K562 (cell line): ENCODE data around the gene FAM50A. TPM values are rescaled to one million over a fixed set of nuclear protein-coding genes. Genes with fewer than 3 reads are reported as not detected.
A peak's percentile ranks its signal among the peaks of the same experiment; 100 is the strongest.

ENCODE experiments used
- ATF1 ChIP-seq, 2 experiments: fragments of 450-650 bp in 1 of 2; IDR thresholded peaks; 2 replicates each; pipeline ENCODE4 v1.6.1; 2016; ENCODE audit warnings: missing compliant biosample characterization in 1 of 2, missing genetic modification characterization in 1 of 2
- CHD2 ChIP-seq: IDR thresholded peaks from 2 replicates; pipeline ENCODE4 v1.6.1; 2011; ENCODE audit warnings: low read depth, low read length
- DNMT1 ChIP-seq: fragments of 450-650 bp; IDR thresholded peaks from 2 replicates; pipeline ENCODE4 v1.6.1; 2016; ENCODE audit warnings: antibody characterized with exemption, mild to moderate bottlenecking
- FOXP1 ChIP-seq: sonication (generic); formaldehyde crosslinking; IDR thresholded peaks from 2 replicates; pipeline ENCODE4 v1.8.0; 2022; ENCODE audit warnings: mild to moderate bottlenecking, missing genetic modification reagents
- MAFF ChIP-seq: IDR thresholded peaks from 2 replicates; pipeline ENCODE4 v1.6.1; 2012; ENCODE audit warnings: low read length, improper control_type of control experiment
- MCM3 ChIP-seq: fragments of 450-650 bp; IDR thresholded peaks from 2 replicates; pipeline ENCODE4 v1.6.1; 2016
- NCOR1 ChIP-seq: fragments of 450-650 bp; IDR thresholded peaks from 2 replicates; pipeline ENCODE4 v1.6.1; 2016; ENCODE audit warnings: mild to moderate bottlenecking, moderate library complexity
- PHTF2 ChIP-seq: fragments of 250-450 bp; sonication (Bioruptor Pico); IDR thresholded peaks from 2 replicates; pipeline ENCODE4 v1.5.0; 2021; ENCODE audit warnings: mild to moderate bottlenecking
- PML ChIP-seq: IDR thresholded peaks from 2 replicates; pipeline ENCODE4 v1.6.1; 2012; ENCODE audit warnings: low read length, inconsistent platforms
- POLR2B ChIP-seq: fragments of 450-650 bp; IDR thresholded peaks from 2 replicates; pipeline ENCODE4 v1.6.1; 2018; ENCODE audit warnings: low read depth; ENCODE audit not compliant: partially characterized antibody
- PRPF4 ChIP-seq: fragments of 200-400 bp; formaldehyde crosslinking; IDR thresholded peaks from one replicate; pipeline ENCODE4 v1.6.1; 2017; ENCODE audit warnings: low read length, low read depth, mild to moderate bottlenecking; ENCODE audit not compliant: insufficient read depth, poor library complexity, severe bottlenecking
- SAFB ChIP-seq: fragments of 200-400 bp; formaldehyde crosslinking; IDR thresholded peaks from 2 replicates; pipeline ENCODE4 v1.6.1; 2017; ENCODE audit warnings: low read depth, low read length, borderline replicate concordance
- STAT5B ChIP-seq: fragments of 250-450 bp; sonication (Bioruptor Pico); IDR thresholded peaks from 2 replicates; pipeline ENCODE4 v1.8.0; 2021; ENCODE audit warnings: mild to moderate bottlenecking, inconsistent platforms
- TEAD4 ChIP-seq, 2 experiments: sonication (generic) in 1 of 2; formaldehyde crosslinking in 1 of 2; IDR thresholded peaks; 2 replicates each; pipeline versions ENCODE4 v1.6.1 to v1.8.0; 2012 to 2022; ENCODE audit warnings: borderline replicate concordance in 1 of 2, inconsistent platforms in 1 of 2, low read length in 1 of 2, mild to moderate bottlenecking in 1 of 2, missing genetic modification reagents in 1 of 2
- YBX1 ChIP-seq: fragments of 450-650 bp; IDR thresholded peaks from 2 replicates; pipeline ENCODE4 v1.7.1; 2016; ENCODE audit warnings: mild to moderate bottlenecking
- ZNF124 ChIP-seq: sonication (generic); formaldehyde crosslinking; IDR thresholded peaks from 2 replicates; pipeline ENCODE4 v1.8.1; 2022; ENCODE audit warnings: missing genetic modification reagents
- ZNF174 ChIP-seq: fragments of 250-450 bp; sonication (Bioruptor Pico); IDR thresholded peaks from 2 replicates; pipeline ENCODE4 v1.4.0; 2020; ENCODE audit warnings: mild to moderate bottlenecking
- ZNF408 ChIP-seq: fragments of 250-450 bp; sonication (Bioruptor Pico); IDR thresholded peaks from 2 replicates; pipeline ENCODE4 v1.4.0; 2020; ENCODE audit warnings: low read depth, mild to moderate bottlenecking, moderate library complexity
- ZNF436 ChIP-seq: fragments of 250-450, 450-650 bp; sonication (Bioruptor Pico); formaldehyde crosslinking; IDR thresholded peaks from 2 replicates; pipeline ENCODE4 v1.7.0; 2020; ENCODE audit warnings: mild to moderate bottlenecking
- polyA plus RNA-seq, 8 experiments: library from polyadenylated mRNA; depleted of rRNA in 4 of 8; stranded (reverse) in 5 of 8; unstranded in 3 of 8; fragments of >200 nt; fragmentation: Nextera tagmentation in 2 of 8; fragmentation: Illumina TruSeq in 1 of 8; extraction: Ambion mirVana in 2 of 8; extraction: Trizol in 1 of 8; gene quantifications; 2 replicates each; pipeline versions ENCODE4 v1.2.1 to v1.2.3, GENCODE V29; 2011 to 2014; ENCODE audit warnings: inconsistent platforms in 1 of 8, missing spikeins in 1 of 8
- total RNA-seq, 7 experiments: library from RNA; depleted of rRNA in 6 of 7; stranded (reverse); fragments of >200 nt in 6 of 7; fragmentation: Illumina TruSeq in 2 of 7; extraction: Trizol in 2 of 7; gene quantifications; 2 replicates each; pipeline versions ENCODE4 v1.2.1 to v1.2.3, GENCODE V29; 2011 to 2021; ENCODE audit warnings: low replicate concordance in 1 of 7
- TF ChIP-seq, protein P1 (sequence below): IDR thresholded peaks from 3 replicates; pipeline ENCODE4 v1.6.1; 2011; ENCODE audit warnings: borderline replicate concordance, mild to moderate bottlenecking; ENCODE audit not compliant: insufficient read length, insufficient read depth
- TF ChIP-seq, protein P2 (sequence below): IDR thresholded peaks from 2 replicates; pipeline ENCODE4 v1.6.1; 2011; ENCODE audit not compliant: insufficient read length; ENCODE audit errors: extremely low read depth
- TF ChIP-seq, protein P3 (sequence below): sonication (generic); formaldehyde crosslinking; IDR thresholded peaks from 2 replicates; pipeline ENCODE4 v1.8.0; 2022; ENCODE audit warnings: mild to moderate bottlenecking, missing genetic modification reagents
- TF ChIP-seq, protein P4 (sequence below): fragments of 250-450 bp; sonication (Bioruptor Pico); IDR thresholded peaks from 2 replicates; pipeline ENCODE4 v1.5.0; 2020; ENCODE audit warnings: mild to moderate bottlenecking

The FAM50A gene
- total and polyA plus RNA-seq, 9 of the 15 experiments (the other 6 are each of a cell fraction or from before 2014, with no cell fraction given): 4.4 to 114 (median 67.3) TPM

DNA sequence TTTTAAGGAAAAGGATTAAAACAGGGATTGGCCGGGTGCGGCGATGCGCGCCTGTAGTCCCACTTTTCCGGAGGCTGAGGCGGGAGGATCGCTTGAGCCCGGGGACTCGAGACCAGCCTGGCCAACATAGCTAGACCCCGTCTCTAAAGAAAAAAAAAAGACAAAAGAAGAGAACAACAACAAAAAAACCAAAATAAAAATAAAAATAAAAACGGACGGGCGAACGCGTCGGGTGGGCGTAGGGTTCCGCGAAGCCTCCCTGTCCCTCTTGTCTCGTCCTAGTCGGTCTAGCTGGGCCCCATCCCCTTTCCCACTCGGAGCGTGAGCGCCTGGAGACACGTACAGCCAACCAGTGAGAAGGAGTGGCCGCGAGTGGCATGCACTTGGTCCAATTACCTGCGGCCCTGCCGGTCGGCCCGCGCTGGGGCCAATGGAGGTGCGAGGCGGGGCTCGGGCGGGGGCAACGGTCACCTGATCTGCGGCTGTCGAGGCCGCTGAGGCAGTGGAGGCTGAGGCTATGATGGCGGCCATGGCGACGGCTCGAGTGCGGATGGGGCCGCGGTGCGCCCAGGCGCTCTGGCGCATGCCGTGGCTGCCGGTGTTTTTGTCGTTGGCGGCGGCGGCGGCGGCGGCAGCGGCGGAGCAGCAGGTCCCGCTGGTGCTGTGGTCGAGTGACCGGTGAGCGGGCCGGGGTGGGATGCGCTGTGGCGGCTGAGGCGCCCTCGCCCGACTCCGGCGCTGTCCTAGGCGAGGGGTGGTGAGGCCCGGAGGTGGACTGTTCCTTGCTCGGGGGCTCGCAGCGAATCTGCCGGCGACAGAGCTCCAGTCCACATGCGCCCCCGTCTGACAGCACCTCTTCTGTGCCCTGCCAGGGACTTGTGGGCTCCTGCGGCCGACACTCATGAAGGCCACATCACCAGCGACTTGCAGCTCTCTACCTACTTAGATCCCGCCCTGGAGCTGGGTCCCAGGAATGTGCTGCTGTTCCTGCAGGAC is 15.5 kb upstream of the FAM50A start, which contains the start of gene ATP6AP1 (continued):
- TF ChIP-seq POLR2B (peak; percentile 35), ZNF124 (no peak), STAT5B (no peak), PHTF2 (CRISPR knock-in tag) (no peak), ZNF436 (CRISPR knock-in tag) (no peak), TEAD4 (IDR thresholded peaks at IDR 0.05; ENCODE audit: low read length) (no peak), TEAD4 (CRISPR knock-in tag; IDR thresholded peaks at IDR 0.05; ENCODE audit: borderline replicate concordance) (no peak), YBX1 (no peak), PRPF4 (no peak), ZNF174 (CRISPR knock-in tag) (no peak), CHD2 (peak; percentile 79), MAFF (no peak), NCOR1 (no peak), PML (peak; percentile 25; the same call in 1 of the 2 replicates), MCM3 (no peak), DNMT1 (no peak), SAFB (no peak), ATF1 (CRISPR knock-in tag; IDR thresholded peaks at IDR 0.05) (no peak), ATF1 (tag; IDR thresholded peaks at IDR 0.05) (peak; percentile 72; the same call in 1 of the 2 replicates), ZNF408 (no peak), FOXP1 (CRISPR knock-in tag) (no peak)
- TF ChIP-seq, protein P1, sequence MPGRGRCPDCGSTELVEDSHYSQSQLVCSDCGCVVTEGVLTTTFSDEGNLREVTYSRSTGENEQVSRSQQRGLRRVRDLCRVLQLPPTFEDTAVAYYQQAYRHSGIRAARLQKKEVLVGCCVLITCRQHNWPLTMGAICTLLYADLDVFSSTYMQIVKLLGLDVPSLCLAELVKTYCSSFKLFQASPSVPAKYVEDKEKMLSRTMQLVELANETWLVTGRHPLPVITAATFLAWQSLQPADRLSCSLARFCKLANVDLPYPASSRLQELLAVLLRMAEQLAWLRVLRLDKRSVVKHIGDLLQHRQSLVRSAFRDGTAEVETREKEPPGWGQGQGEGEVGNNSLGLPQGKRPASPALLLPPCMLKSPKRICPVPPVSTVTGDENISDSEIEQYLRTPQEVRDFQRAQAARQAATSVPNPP: no peak
- TF ChIP-seq, protein P2, sequence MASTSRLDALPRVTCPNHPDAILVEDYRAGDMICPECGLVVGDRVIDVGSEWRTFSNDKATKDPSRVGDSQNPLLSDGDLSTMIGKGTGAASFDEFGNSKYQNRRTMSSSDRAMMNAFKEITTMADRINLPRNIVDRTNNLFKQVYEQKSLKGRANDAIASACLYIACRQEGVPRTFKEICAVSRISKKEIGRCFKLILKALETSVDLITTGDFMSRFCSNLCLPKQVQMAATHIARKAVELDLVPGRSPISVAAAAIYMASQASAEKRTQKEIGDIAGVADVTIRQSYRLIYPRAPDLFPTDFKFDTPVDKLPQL: no peak
- TF ChIP-seq, protein P3, sequence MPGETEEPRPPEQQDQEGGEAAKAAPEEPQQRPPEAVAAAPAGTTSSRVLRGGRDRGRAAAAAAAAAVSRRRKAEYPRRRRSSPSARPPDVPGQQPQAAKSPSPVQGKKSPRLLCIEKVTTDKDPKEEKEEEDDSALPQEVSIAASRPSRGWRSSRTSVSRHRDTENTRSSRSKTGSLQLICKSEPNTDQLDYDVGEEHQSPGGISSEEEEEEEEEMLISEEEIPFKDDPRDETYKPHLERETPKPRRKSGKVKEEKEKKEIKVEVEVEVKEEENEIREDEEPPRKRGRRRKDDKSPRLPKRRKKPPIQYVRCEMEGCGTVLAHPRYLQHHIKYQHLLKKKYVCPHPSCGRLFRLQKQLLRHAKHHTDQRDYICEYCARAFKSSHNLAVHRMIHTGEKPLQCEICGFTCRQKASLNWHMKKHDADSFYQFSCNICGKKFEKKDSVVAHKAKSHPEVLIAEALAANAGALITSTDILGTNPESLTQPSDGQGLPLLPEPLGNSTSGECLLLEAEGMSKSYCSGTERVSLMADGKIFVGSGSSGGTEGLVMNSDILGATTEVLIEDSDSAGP (CRISPR knock-in tag): no peak
- TF ChIP-seq, protein P4, sequence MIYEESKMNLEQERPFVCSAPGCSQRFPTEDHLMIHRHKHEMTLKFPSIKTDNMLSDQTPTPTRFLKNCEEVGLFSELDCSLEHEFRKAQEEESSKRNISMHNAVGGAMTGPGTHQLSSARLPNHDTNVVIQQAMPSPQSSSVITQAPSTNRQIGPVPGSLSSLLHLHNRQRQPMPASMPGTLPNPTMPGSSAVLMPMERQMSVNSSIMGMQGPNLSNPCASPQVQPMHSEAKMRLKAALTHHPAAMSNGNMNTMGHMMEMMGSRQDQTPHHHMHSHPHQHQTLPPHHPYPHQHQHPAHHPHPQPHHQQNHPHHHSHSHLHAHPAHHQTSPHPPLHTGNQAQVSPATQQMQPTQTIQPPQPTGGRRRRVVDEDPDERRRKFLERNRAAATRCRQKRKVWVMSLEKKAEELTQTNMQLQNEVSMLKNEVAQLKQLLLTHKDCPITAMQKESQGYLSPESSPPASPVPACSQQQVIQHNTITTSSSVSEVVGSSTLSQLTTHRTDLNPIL (CRISPR knock-in tag): no peak
